ENCODE measurements around the gene TMCC1.
"Not testable (repeated sequence)": the region's sequence is repeated elsewhere in the genome, so short reads cannot be mapped to it uniquely, and the experiment has no call there.

TMCC1 gene

DNA sequence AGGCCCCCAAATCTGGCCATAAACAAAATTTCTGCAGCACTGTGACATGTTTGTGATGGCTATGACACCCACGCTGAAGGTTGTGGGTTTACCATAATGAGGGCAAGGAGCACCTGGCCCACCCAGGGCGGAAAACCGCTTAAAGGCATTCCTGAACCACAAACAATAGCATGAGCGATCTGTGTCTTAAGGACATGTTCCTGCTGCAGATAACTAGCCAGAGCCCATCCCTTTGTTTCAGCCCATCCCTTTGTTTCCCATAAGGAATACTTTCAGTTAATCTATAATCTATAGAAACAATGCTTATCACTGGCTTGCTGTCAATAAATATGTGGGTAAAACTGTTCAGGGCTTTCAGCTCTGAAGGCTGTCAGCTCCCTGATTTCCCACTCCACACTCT lies 7.8 kb upstream of the TMCC1 start:
- not testable (repeated sequence) for H3K4me3 ChIP-seq (ENCODE audit: low read length); DNase-seq (ENCODE audit: low read depth, low spot score)

DNA sequence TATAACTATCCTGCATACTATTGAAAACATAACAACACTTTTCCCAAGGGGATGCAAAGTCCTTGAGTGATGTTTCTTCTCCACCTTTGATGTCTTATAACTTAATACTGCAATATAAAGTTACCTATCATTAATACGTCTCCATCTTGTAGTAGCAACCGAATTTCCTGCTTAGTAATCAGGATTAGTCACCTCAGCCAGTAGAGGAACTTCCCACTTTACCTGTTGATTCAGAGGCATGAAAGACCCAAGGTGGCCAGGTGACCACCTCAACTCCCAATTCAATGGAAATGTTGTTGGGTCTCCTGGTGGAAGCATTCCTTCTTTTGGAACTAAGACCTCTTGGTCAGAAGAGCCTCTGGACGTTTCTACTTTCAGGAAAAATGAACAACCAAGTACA lies 3.5 kb upstream of the TMCC1 start:
- H3K4me3 ChIP-seq (ENCODE audit: low read length) = no peak overlapping the region
- DNase-seq (ENCODE audit: low read depth, low spot score) = no peak

DNA sequence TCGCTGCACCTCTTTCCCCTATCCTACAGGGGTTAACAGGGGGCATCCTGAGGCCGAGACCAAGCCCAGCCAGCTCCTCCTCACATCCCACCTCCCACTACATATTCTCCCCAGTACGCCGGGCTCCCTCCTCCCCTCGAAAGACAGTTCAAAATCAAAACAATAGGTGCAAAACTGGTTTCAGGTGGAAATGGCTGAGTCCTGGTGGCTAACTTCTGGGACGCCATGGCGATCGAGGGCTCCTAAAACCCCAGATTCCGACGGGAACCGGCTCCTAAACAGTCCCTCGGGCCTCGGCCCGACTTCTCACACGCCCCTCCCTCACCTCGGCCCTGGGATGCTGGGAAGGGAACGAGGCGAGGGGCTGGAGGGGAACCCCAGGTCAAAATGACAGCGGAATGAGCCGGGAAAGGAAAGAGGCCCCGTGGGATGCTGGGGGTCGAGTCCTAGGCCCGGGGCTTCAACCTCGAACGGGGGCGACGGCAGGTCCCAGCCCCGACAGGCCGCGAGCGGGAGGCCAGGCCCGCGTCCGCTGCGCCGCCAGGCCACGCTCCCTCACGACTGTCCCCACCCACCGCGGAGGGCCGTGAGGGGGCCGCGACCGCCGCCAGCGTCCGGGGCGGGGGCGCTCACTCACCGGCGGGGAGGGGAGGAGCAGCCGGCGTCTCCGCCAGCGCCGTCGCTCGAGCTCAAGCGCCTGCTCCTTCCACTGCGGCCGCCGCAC lies 492 bp downstream of the TMCC1 start:
- DNase-seq (ENCODE audit: low read depth, low spot score) = peak; percentile 22
- peak overlapping the region; percentile 55 for H3K4me3 ChIP-seq (ENCODE audit: low read length)

- no peak for DNase-seq (ENCODE audit: low read depth, low spot score)
- peak overlapping the region; percentile 55 for H3K4me3 ChIP-seq (ENCODE audit: low read length)
Observed at GRCh38 chr3:129892486-129892856, 1.0 kb downstream of the TMCC1 start.

DNA sequence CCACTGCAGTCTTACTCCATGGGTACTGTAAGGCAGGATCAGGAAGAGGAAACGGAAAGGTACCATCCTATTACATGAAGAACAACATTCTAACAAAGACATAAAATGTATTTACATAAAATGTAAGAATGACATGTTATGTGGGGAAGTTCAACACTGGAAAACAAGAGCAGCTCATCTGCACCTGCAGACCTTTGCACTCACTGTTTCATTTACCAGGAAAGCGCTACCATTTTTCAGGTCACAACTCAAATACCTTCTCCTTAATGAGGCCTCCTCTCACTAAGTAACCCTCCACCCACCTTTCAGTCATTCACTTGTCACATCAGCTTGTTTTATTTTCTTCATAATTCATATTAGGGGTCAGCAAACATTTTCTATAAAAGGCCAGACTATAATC lies 2.6 kb downstream of the TMCC1 start:
- no peak for DNase-seq (ENCODE audit: low read depth, low spot score)
- H3K4me3 ChIP-seq (ENCODE audit: low read length) = no peak overlapping the region; the same call in 1 of the 2 replicates

GRCh38 chr3:129890125-129890524 lies 3.4 kb downstream of the TMCC1 start:
- peak; percentile 83 for DNase-seq (ENCODE audit: low read depth, low spot score)
- no peak overlapping the region for H3K4me3 ChIP-seq (ENCODE audit: low read length)

GRCh38 chr3:129888771-129889170 lies 4.7 kb downstream of the TMCC1 start:
- DNase-seq (ENCODE audit: low read depth, low spot score) = no peak

GRCh38 chr3:129881261-129881660 lies 12.2 kb downstream of the TMCC1 start:
- no peak for DNase-seq (ENCODE audit: low read depth, low spot score)
- H3K4me3 ChIP-seq (ENCODE audit: low read length) = no peak overlapping the region

More at GRCh38 chr3:129888771-129889170, 4.7 kb downstream of the TMCC1 start:
- no peak overlapping the region for H3K4me3 ChIP-seq (ENCODE audit: low read length)

DNA sequence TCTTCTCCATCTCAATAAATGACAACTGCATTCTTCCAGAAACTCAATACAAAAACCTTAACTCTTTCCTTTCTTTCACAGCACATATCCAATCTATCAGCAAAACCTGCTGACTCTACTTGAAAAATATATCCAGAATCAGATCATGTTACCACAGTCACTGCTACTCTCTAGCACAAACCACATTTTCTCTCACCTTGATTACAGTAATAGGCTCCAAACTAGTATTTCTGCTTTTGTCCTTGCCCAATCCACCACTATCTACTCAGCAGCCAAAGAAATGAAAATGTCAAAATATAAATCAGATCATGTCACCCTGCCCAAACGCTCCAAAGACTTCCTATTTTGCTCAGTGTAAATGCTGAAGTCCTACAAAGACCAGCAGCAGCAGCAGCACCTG lies 15.2 kb downstream of the TMCC1 start:
- DNase-seq (ENCODE audit: low read depth, low spot score) = no peak
- no peak overlapping the region for H3K4me3 ChIP-seq (ENCODE audit: low read length)

DNA sequence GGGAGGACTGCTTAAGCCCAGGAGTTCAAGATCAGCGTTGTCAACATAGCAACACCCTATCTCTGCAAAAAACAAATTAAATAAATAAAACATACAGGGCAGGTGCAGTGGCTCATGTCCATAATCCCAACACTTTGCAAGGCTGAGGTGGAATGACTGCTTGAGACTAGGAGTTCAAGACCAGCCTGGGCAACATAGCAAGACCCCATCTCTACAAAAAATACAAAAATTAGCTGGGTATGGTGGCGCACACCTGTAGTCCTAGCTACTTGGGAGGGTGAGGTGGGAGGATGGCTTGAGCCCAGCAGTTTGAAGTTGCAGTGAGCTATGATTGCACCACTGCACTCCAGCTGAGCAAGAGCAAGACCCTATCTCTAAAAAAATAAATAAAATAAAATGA lies 19.0 kb downstream of the TMCC1 start:
- not testable (repeated sequence) for H3K4me3 ChIP-seq (ENCODE audit: low read length); DNase-seq (ENCODE audit: low read depth, low spot score)

DNA sequence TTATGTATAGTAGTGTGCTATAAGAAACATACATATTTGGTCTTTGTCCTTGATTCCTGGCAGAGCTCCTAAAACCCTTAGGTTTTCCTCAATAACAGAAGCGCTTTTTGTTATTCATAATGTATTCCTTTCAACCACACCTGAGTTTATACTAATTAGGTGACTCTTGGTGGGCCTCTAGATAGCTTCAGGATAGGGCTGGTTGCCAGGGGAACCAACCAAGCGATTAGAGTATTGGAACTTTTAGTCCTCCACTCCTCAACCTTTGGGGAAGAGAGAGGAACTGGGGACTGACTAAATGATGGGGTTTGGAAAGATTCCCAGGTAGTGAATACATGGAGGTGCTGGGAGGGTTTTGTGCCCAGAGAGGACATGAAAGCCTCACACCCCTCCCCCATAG lies 24.6 kb downstream of the TMCC1 start:
- DNase-seq (ENCODE audit: low read depth, low spot score) = no peak
- no peak overlapping the region for H3K4me3 ChIP-seq (ENCODE audit: low read length)

GRCh38 chr3:129867506-129868124 lies 25.9 kb downstream of the TMCC1 start:
- DNase-seq (ENCODE audit: low read depth, low spot score) = no peak
- H3K4me3 ChIP-seq (ENCODE audit: low read length) = no peak overlapping the region

DNA sequence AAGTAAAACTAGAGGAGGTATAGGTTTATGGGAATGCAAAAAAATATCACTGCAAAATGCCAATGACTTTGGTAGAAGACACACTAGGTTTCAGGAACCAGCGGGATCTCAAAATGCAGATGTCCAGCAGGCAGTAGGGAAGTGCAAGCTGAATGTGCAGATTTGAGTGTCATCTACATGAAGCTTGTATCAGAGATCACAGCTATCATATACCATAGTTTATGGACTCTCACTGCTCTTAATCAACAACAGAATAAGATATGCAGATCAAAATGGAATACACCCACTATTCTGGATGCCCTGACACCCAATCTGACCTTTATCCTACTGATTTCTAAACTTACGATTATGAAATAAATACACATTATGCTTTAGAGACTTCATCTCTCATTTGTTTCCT lies 27.7 kb downstream of the TMCC1 start:
- no peak for DNase-seq (ENCODE audit: low read depth, low spot score)
- no peak overlapping the region for H3K4me3 ChIP-seq (ENCODE audit: low read length)

GRCh38 chr3:129864519-129864918 lies 29.0 kb downstream of the TMCC1 start:
- DNase-seq (ENCODE audit: low read depth, low spot score) = no peak
- H3K4me3 ChIP-seq (ENCODE audit: low read length) = no peak overlapping the region

DNA sequence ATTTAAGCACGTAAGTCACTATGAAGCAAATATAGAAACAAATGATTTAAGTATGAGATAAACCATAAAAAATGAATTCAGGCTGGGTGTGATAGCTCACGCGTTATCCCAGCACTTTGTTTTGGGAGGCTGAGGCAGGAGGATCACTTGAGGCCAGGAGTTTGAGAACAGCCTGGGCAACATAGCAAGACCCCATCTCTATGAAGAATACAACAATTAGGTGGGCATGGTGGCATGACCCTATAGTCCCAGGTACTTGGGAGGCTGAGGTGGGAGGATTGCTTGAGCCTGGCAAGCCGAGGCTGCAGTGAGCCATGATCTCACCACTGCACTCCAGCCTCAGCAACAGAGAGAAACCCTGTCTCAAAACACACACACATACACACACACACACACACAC lies 34.2 kb downstream of the TMCC1 start:
- no peak for DNase-seq (ENCODE audit: low read depth, low spot score)
- no peak overlapping the region for H3K4me3 ChIP-seq (ENCODE audit: low read length)

- DNase-seq (ENCODE audit: low read depth, low spot score) = no peak
- no peak overlapping the region for H3K4me3 ChIP-seq (ENCODE audit: low read length)
Observed at GRCh38 chr3:129857899-129858298, 35.6 kb downstream of the TMCC1 start.

GRCh38 chr3:129856790-129857189 lies 36.7 kb downstream of the TMCC1 start:
- H3K4me3 ChIP-seq (ENCODE audit: low read length); DNase-seq (ENCODE audit: low read depth, low spot score): not testable (repeated sequence)

GRCh38 chr3:129855832-129856419 lies 37.6 kb downstream of the TMCC1 start:
- H3K4me3 ChIP-seq (ENCODE audit: low read length) = no peak overlapping the region
- no peak for DNase-seq (ENCODE audit: low read depth, low spot score)

DNA sequence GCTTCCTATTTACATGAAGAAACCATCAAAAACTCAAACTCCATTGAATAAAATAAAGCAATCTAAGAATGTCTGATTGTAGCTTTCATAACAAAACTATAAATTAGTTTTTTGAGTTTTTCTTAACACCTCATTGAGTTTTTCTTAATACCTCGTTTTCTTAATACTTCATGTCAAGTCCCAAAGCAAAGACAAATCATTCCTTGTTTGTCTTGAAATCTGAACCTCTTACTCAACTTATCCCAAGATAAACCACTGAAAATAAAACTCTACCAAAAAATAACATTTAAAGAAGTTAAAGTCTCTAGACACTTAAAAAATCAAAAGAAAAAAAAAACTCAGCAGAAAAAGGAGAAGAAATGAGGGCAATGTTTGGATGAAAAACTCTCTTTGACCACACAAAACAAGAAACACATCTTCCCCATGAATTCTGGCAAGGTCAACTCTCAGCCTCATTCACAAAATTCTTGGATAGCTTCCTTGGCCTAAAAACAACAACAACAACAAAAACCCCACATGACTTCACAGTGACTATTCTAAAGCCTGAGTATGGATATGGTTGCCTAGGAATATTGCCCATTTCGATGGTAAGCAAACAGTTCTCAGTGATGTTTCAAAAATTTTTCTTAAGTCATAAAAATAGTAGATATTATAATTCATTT lies 38.2 kb downstream of the TMCC1 start:
- no peak for DNase-seq (ENCODE audit: low read depth, low spot score)
- no peak overlapping the region for H3K4me3 ChIP-seq (ENCODE audit: low read length)

DNA sequence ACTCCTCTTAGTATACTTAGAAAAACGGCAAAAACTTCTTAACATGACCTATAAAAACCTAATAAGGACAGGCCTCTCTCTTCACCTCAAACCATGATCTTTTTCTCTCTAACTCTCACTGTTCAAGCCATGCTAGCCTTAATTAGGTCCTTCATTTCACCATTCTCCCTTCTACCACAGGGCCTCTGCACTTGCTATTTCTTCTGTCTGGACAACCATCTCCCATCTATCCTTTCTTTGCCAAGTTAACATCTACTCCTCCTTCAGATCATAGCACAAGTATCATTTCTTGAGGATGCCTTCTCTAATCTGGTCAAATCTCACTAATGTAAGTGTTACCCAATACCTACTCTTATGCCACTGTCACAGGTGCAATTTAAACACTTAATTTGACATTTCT lies 39.1 kb downstream of the TMCC1 start:
- no peak for DNase-seq (ENCODE audit: low read depth, low spot score)
- H3K4me3 ChIP-seq (ENCODE audit: low read length) = no peak overlapping the region

Data from Jurkat, Clone E6-1 (cell line).